Spleen (tissue), 7 donors: ENCODE data around the gene ISG20.

Experiments
- POLR2AphosphoS5 ChIP-seq, 3 donors: sonication (generic); formaldehyde crosslinking; IDR thresholded peaks; one replicate each; pipeline ENCODE4 v1.5.1; 2017; ENCODE audit warnings: antibody characterized with exemption in 3 of 3
- TF ChIP-seq, protein P1 (sequence below), 11 experiments: fragments of 200-600 bp in 7 of 11; fragments of 450-650 bp in 4 of 11; sonication (generic) in 4 of 11; IDR thresholded peaks in 8 of 11; conservative IDR thresholded peaks in 3 of 11; 1 replicate in 7 of 11; 2 replicates in 4 of 11; pipeline versions ENCODE4 v1.4.0 to v1.8.0; 2016 to 2021; ENCODE audit warnings: antibody characterized with exemption in 11 of 11, inconsistent platforms in 4 of 11, mild to moderate bottlenecking in 1 of 11
- donor health status: DM: no; HTN: no; CAD: no; lungs with moderate emphysema.
- donor health status: DM: no; HTN: no; CAD: no.
- donor health status: DM: no; HTN: no; CAD: no.

DNA sequence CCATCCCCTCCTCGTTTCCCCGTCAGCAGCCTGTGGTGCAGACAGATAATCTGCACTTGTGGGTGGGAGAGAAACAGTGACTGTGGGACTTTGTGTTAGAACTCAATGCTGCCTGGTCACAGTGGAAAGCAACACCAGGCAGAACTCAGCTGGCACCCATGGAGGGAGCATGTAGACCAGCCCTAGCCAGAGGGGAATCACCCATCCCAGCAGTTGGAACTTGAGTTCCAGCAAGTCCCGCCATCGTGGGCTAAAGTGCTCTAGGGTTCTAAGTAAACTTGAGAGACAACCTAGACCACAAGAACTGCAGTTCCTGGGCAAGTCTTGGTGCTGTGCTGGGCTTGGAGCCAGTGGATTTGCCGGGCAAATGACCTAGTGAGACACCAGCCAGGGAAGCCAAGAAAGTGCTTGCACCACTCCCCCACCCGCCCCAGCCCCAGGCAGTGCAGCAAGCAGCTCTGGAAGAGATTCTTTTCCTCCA, 24.4 kb downstream of the ISG20 start:
- TF ChIP-seq, protein P1, sequence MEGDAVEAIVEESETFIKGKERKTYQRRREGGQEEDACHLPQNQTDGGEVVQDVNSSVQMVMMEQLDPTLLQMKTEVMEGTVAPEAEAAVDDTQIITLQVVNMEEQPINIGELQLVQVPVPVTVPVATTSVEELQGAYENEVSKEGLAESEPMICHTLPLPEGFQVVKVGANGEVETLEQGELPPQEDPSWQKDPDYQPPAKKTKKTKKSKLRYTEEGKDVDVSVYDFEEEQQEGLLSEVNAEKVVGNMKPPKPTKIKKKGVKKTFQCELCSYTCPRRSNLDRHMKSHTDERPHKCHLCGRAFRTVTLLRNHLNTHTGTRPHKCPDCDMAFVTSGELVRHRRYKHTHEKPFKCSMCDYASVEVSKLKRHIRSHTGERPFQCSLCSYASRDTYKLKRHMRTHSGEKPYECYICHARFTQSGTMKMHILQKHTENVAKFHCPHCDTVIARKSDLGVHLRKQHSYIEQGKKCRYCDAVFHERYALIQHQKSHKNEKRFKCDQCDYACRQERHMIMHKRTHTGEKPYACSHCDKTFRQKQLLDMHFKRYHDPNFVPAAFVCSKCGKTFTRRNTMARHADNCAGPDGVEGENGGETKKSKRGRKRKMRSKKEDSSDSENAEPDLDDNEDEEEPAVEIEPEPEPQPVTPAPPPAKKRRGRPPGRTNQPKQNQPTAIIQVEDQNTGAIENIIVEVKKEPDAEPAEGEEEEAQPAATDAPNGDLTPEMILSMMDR (IDR thresholded peaks at IDR 0.05 in 8 of 11, conservative IDR thresholded peaks at IDR 0.05 in 3 of 11), result no peak
- peak in 1 of 3 donors; percentile 53 for TF ChIP-seq POLR2AphosphoS5 (IDR thresholded peaks at IDR 0.05)
